Trophoblast cell (in vitro differentiated cells and primary cell): ENCODE data around the gene PTGES3L.

ENCODE experiments used
- DNase-seq, 2 donors: peaks; one replicate each; pipeline ENCODE4 v3.0.0-alpha.2; 2016
- H2AFZ ChIP-seq: 2 replicates; pipeline ENCODE4 v1.6.1; 2013; ENCODE audit warnings: low read length, moderate library complexity, mild to moderate bottlenecking; ENCODE audit not compliant: insufficient read depth, poor library complexity
- H2AK5ac ChIP-seq: 2 replicates; pipeline ENCODE4 v1.6.1; 2013; ENCODE audit warnings: mild to moderate bottlenecking, low read length
- H2BK120ac ChIP-seq: 2 replicates; pipeline ENCODE4 v1.6.1; 2013; ENCODE audit warnings: low read length, mild to moderate bottlenecking, moderate library complexity; ENCODE audit not compliant: insufficient read depth, poor library complexity
- H2BK12ac ChIP-seq: 2 replicates; pipeline ENCODE4 v1.6.1; 2013; ENCODE audit warnings: mild to moderate bottlenecking, low read length, moderate library complexity
- H2BK5ac ChIP-seq: 2 replicates; pipeline ENCODE4 v1.6.1; 2013; ENCODE audit warnings: low read length, low read depth, moderate library complexity, mild to moderate bottlenecking; ENCODE audit not compliant: poor library complexity
- H3K14ac ChIP-seq: 2 replicates; pipeline ENCODE4 v1.6.1; 2013; ENCODE audit warnings: mild to moderate bottlenecking, low read length
- H3K18ac ChIP-seq: 2 replicates; pipeline ENCODE4 v1.6.1; 2013; ENCODE audit warnings: mild to moderate bottlenecking, low read length
- H3K23ac ChIP-seq: 2 replicates; pipeline ENCODE4 v1.6.1; 2013; ENCODE audit warnings: low read length
- H3K27ac ChIP-seq: 2 replicates; pipeline ENCODE4 v1.5.1; 2013; ENCODE audit warnings: low read depth, mild to moderate bottlenecking, inconsistent platforms, low read length, moderate library complexity
- H3K27me3 ChIP-seq: 2 replicates; pipeline ENCODE4 v1.6.1; 2013; ENCODE audit warnings: inconsistent platforms, mild to moderate bottlenecking, low read length, moderate library complexity; ENCODE audit not compliant: insufficient read depth
- H3K36me3 ChIP-seq, 2 experiments: 1 replicate in 1 of 2; 2 replicates in 1 of 2; pipeline ENCODE4 v1.6.1; 2013; ENCODE audit warnings: low read length in 2 of 2, mild to moderate bottlenecking in 2 of 2, moderate library complexity in 1 of 2; ENCODE audit not compliant: insufficient read depth in 2 of 2, control insufficient read depth in 1 of 2
- H3K4ac ChIP-seq: 2 replicates; pipeline ENCODE4 v1.6.1; 2013; ENCODE audit warnings: low read depth, mild to moderate bottlenecking, low read length, moderate library complexity
- H3K4me1 ChIP-seq, 2 experiments: 1 replicate in 1 of 2; 2 replicates in 1 of 2; pipeline ENCODE4 v1.6.1; 2013; ENCODE audit warnings: low read length in 2 of 2, mild to moderate bottlenecking in 2 of 2, moderate library complexity in 1 of 2; ENCODE audit not compliant: insufficient read depth in 2 of 2, control insufficient read depth in 1 of 2
- H3K4me2 ChIP-seq: 2 replicates; pipeline ENCODE4 v1.6.1; 2013; ENCODE audit warnings: inconsistent platforms, mild to moderate bottlenecking, low read length, moderate library complexity
- H3K4me3 ChIP-seq: 2 replicates; pipeline ENCODE4 v1.5.1; 2013; ENCODE audit warnings: mild to moderate bottlenecking, low read depth, low read length, inconsistent platforms
- H3K79me1 ChIP-seq: one replicate; pipeline ENCODE4 v1.6.1; 2013; ENCODE audit warnings: low read length
- H3K79me2 ChIP-seq: 2 replicates; pipeline ENCODE4 v1.6.1; 2013; ENCODE audit warnings: low read length, mild to moderate bottlenecking; ENCODE audit not compliant: control insufficient read depth, insufficient read depth, poor library complexity
- H3K9ac ChIP-seq: 2 replicates; pipeline ENCODE4 v1.6.1; 2013; ENCODE audit warnings: mild to moderate bottlenecking, low read length
- H3K9me3 ChIP-seq: 2 replicates; pipeline ENCODE4 v1.6.1; 2013; ENCODE audit warnings: low read depth, mild to moderate bottlenecking, control low read depth, inconsistent platforms, low read length; ENCODE audit not compliant: insufficient read depth
- H4K12ac ChIP-seq: 2 replicates; pipeline ENCODE4 v1.6.1; 2013; ENCODE audit warnings: low read depth, mild to moderate bottlenecking, low read length, moderate library complexity
- H4K8ac ChIP-seq: 2 replicates; pipeline ENCODE4 v1.6.1; 2013; ENCODE audit warnings: low read depth, mild to moderate bottlenecking, low read length, moderate library complexity
- H4K91ac ChIP-seq: one replicate; pipeline ENCODE4 v1.6.1; 2013; ENCODE audit warnings: low read depth, mild to moderate bottlenecking, low read length, moderate library complexity
- WGBS: extraction: QIAGEN DNeasy Blood & Tissue Kit; methylation state at CpG from one replicate; pipeline ENCODE4 v1.1.7; 2013; ENCODE audit warnings: missing lambda C conversion rate; ENCODE audit not compliant: insufficient read length, insufficient coverage; ENCODE audit errors: extremely low coverage; 5-methylcytosine and 5-hydroxymethylcytosine counted together

Gene PTGES3L

DNA sequence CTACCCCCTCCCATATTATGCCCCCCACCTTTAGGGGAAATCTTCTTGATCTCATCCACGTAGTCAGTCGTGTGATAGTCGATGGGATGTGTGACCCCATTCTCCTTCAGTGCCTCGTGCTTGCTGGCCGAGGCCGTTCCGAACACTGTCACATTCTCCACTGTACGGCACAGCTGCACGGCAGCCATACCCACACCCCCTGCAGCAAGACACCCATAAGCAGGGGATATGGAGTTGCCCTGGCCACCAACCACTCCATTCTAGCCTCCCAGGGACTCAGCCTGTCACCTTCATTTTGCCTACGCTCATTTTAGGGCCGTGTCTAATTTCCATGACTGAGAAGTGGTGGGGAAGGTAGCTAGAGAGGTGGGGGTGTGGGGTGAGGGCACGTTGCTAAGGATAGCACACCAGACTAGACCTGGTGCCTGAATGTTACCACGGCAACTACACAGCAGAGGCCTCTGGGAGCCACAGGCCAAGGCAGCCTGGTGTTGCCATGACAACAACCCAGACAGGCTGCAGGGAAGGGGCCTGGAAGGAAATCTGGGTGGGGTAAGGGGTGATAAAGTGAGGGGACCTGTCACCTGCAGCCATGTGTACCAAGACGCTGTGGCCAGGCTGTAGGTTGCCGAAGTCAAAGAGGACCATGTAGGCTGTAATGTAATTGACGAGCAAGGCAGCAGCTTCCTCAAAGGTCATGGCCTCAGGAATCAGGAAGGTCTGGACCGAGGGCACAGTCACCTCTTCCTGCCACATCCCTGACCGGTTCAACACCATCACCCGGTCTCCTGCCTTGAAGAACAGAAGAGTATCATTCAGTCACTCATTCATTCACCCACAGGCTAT, 38.4 kb upstream of the PTGES3L start:
- no peak overlapping the region for H2AK5ac ChIP-seq
- peaks cover 13% of the 10 kb centered on the region for H3K79me1 ChIP-seq
- no peak overlapping the region for H3K23ac ChIP-seq
- H3K18ac ChIP-seq = no peak overlapping the region
- no peak overlapping the region for H4K12ac ChIP-seq
- peaks cover 43 to 45% of the 10 kb centered on the region in 2 experiments for H3K36me3 ChIP-seq
- no peak for DNase-seq
- H3K14ac ChIP-seq = no peak overlapping the region
- no peak overlapping the region for H3K4me2 ChIP-seq
- no peak overlapping the region for H2BK120ac ChIP-seq
- no peak overlapping the region for H3K4ac ChIP-seq
- peak overlapping the region; percentile 45 for H3K9ac ChIP-seq
- no peak overlapping the region for H2BK12ac ChIP-seq
- H3K4me3 ChIP-seq = peak overlapping the region; percentile 25
- H3K9me3 ChIP-seq = peaks cover 5% of the 10 kb centered on the region
- H4K8ac ChIP-seq = no peak overlapping the region
- H3K27ac ChIP-seq = no peak overlapping the region
- H2AFZ ChIP-seq = no peak overlapping the region
- H3K27me3 ChIP-seq = no peaks in the 10 kb centered on the region
- peaks cover 14 to 20% of the 10 kb centered on the region in 2 experiments for H3K4me1 ChIP-seq
- peaks cover 11% of the 10 kb centered on the region for H3K79me2 ChIP-seq
- H4K91ac ChIP-seq = no peak overlapping the region
- no CpG with 5 or more reads among the region's 19 CpGs for WGBS
- H2BK5ac ChIP-seq = no peak overlapping the region

DNA sequence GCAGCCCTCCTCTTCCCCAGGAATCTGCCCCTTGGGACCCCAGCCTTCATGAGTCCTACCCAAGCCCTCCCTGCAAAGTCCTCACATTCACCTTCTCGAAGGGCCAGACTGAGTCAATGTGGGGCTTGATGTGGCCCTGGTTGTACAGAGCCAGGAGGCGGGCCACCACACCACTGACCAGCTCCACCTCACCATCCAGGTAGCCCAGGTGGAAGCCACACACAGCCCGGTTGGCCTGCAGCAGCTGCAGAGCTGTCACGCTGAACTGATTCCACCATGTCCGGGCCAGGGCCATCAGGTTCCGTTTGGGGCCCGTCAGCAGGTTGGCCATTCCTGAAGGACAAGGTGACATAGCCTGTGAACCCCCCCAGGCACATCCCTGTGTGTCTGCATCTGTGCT, 36.3 kb upstream of the PTGES3L start:
- Histone ChIP-seq H2AK5ac (no peak overlapping the region), H3K4me3 (no peak overlapping the region), H3K36me3 (peaks cover 43 to 45% of the 10 kb centered on the region in 2 experiments), H3K9me3 (peaks cover 2% of the 10 kb centered on the region), H2BK5ac (no peak overlapping the region), H3K9ac (no peak overlapping the region), H3K18ac (peak overlapping the region; percentile 3), H4K8ac (no peak overlapping the region), H4K12ac (no peak overlapping the region), H3K27me3 (no peaks in the 10 kb centered on the region), H3K4ac (no peak overlapping the region), H3K4me2 (no peak overlapping the region), H2AFZ (no peak overlapping the region), H3K27ac (no peak overlapping the region), H2BK120ac (no peak overlapping the region), H3K4me1 (peaks cover 14 to 20% of the 10 kb centered on the region in 2 experiments), H2BK12ac (no peak overlapping the region), H3K79me2 (peaks cover 4% of the 10 kb centered on the region), H4K91ac (no peak overlapping the region), H3K14ac (no peak overlapping the region), H3K79me1 (peaks cover 4% of the 10 kb centered on the region), H3K23ac (no peak overlapping the region)
- no peak for DNase-seq
- no CpG with 5 or more reads among the region's 7 CpGs for WGBS

DNA sequence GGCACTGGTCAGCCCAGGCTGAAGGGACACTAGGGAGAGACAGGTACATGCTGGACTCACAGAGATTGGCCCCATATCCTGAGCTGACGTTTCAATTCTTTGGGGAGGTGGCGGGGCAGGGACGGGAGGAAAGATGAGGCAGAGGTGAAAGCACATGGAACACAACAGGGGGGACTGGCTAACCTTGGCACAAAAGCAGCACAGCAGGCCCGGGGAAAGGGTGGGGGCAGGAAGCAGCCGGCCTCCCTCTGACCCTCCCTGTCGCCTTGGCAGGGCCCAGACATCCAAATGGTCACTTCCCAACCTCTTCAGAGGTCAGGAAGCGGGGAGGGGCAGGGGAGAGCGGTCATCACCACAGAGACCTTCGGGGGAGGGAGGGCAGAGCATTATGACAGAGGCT, 35.7 kb upstream of the PTGES3L start:
- no peak overlapping the region for H3K4me2 ChIP-seq
- no CpG with 5 or more reads among the region's 9 CpGs for WGBS

DNA sequence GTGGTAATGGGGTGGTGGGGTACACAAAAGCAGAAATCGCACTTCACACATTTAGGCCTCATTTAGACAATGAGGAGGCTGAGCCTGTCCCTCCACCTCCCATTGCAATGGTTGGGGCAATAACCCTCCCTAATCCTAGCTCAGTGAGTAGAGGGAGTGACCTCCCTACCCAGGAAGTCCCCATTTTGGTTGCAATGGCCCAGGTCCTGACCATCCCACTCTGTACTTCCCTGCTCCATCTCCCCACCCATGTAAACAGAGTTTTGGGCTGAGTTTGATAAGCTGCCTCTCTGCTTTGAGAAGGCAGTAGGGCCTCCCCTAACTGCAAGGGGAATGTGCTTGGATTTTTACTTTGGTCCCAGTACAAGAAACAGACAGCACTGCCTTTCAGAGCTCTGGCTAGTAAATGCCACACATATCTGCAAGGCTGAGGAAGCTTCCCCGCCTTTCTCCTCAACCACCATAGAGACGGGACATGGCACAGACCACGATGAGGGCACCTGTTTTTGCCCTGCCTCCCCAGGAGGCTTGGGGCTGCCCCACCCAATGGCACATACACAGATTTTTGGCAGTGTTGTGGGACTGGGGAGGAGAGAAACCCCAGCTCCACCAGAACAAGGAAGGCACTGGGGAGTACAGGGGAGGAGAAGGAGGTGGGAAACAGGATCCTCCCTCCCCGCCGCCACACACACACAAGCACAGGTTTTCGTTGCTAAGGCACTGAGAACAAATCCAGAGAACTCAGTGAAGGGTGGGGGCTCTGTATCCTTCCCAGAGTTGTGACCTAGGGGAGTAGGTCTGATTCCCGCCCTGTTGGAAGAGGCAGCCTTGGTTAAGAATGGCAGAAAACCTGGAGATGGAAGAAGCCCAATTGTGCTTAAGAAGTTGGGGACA, 35.0 kb upstream of the PTGES3L start:
- no peak for DNase-seq
- Histone ChIP-seq H3K79me1 (no peaks in the 10 kb centered on the region), H3K4ac (no peak overlapping the region), H2BK12ac (no peak overlapping the region), H3K36me3 (peaks cover 43% of the 10 kb centered on the region in 2 experiments), H2BK5ac (no peak overlapping the region), H3K79me2 (no peaks in the 10 kb centered on the region), H3K27me3 (no peaks in the 10 kb centered on the region), H4K12ac (no peak overlapping the region), H4K91ac (no peak overlapping the region), H2AK5ac (no peak overlapping the region), H4K8ac (no peak overlapping the region), H3K4me3 (no peak overlapping the region), H3K18ac (no peak overlapping the region), H3K23ac (no peak overlapping the region), H3K4me2 (no peak overlapping the region), H3K27ac (no peak overlapping the region), H3K14ac (no peak overlapping the region), H3K9me3 (peaks cover 2% of the 10 kb centered on the region), H2BK120ac (no peak overlapping the region), H3K9ac (no peak overlapping the region), H3K4me1 (peaks cover 12 to 14% of the 10 kb centered on the region in 2 experiments), H2AFZ (no peak overlapping the region)
- WGBS = no CpG with 5 or more reads among the region's 8 CpGs

More for the DNA sequence above, 35.7 kb upstream of the PTGES3L start:
- no peak overlapping the region for H2BK12ac ChIP-seq
- no peaks in the 10 kb centered on the region for H3K79me1 ChIP-seq
- DNase-seq = no peak
- no peak overlapping the region for H3K23ac ChIP-seq
- no peak overlapping the region for H4K91ac ChIP-seq
- no peak overlapping the region for H3K14ac ChIP-seq
- no peak overlapping the region for H3K4me3 ChIP-seq
- no peak overlapping the region for H2AK5ac ChIP-seq
- H3K4ac ChIP-seq = no peak overlapping the region
- no peak overlapping the region for H2AFZ ChIP-seq
- no peak overlapping the region for H2BK120ac ChIP-seq
- no peak overlapping the region for H3K27ac ChIP-seq
- H3K9me3 ChIP-seq = peaks cover 2% of the 10 kb centered on the region
- no peaks in the 10 kb centered on the region for H3K79me2 ChIP-seq
- no peak overlapping the region for H2BK5ac ChIP-seq
- no peak overlapping the region for H4K12ac ChIP-seq
- H3K4me1 ChIP-seq = peaks cover 14 to 20% of the 10 kb centered on the region in 2 experiments
- H4K8ac ChIP-seq = no peak overlapping the region
- no peak overlapping the region for H3K9ac ChIP-seq
- no peak overlapping the region for H3K18ac ChIP-seq
- H3K27me3 ChIP-seq = no peaks in the 10 kb centered on the region
- H3K36me3 ChIP-seq = peaks cover 43 to 45% of the 10 kb centered on the region in 2 experiments
